OCI-LY7 (cell line): Measurements from ENCODE around the gene RNF40. TPM values are rescaled to one million over a fixed set of nuclear protein-coding genes. Genes with fewer than 3 reads are reported as not detected.

Experiments
- BruUV-seq: library from RNA; stranded (reverse); fragments of 400-500 nt; replicated peaks from 2 replicates; lab custom pipeline; 2021; lab: Mats Ljungman, UMichigan
- CTCF ChIA-PET: fragments of 300-600 bp; sonication (Branson Sonifier 250); formaldehyde crosslinking; loops from one replicate; lab custom pipeline; 2022; ENCODE audit warnings: antibody characterized with exemption; ENCODE audit not compliant: unreplicated experiment; lab: Charles Lee
- POLR2A ChIA-PET: fragments of 300-600 bp; sonication (Branson Sonifier 250); formaldehyde crosslinking; loops from one replicate; lab custom pipeline; 2022; ENCODE audit warnings: antibody characterized with exemption; lab: Charles Lee
- DNase-seq: peaks from one replicate; pipeline ENCODE4 v3.0.0-alpha.2; 2015; ENCODE audit warnings: low spot score
- H2AFZ ChIP-seq: fragments of 200-600 bp; sonication (generic), shearing (Covaris generic); 2 replicates; pipeline ENCODE4 v1.6.1; 2014; ENCODE audit warnings: mild to moderate bottlenecking, antibody characterized with exemption, low read length, moderate library complexity
- H3K27ac ChIP-seq: fragments of 200-600 bp; sonication (generic); 2 replicates; pipeline ENCODE4 v1.5.1; 2014; ENCODE audit warnings: mixed run types, low read depth, mild to moderate bottlenecking, moderate library complexity, low read length, inconsistent platforms; ENCODE audit not compliant: poor library complexity, severe bottlenecking
- H3K36me3 ChIP-seq: fragments of 200-600 bp; sonication (generic); 2 replicates; pipeline ENCODE4 v1.6.1; 2014; ENCODE audit warnings: mild to moderate bottlenecking, antibody characterized with exemption, low read length, moderate library complexity, mixed read lengths; ENCODE audit not compliant: insufficient read depth
- H3K4me1 ChIP-seq: fragments of 200-600 bp; sonication (generic); 2 replicates; pipeline ENCODE4 v1.5.1; 2014; ENCODE audit warnings: mild to moderate bottlenecking, low read length; ENCODE audit not compliant: insufficient read depth, poor library complexity, severe bottlenecking
- H3K4me2 ChIP-seq: fragments of 200-600 bp; sonication (generic); 2 replicates; pipeline ENCODE4 v1.6.1; 2014; ENCODE audit warnings: mild to moderate bottlenecking, low read length
- H3K4me3 ChIP-seq: fragments of 200-600 bp; sonication (generic); 2 replicates; pipeline ENCODE4 v1.5.1; 2014; ENCODE audit warnings: mild to moderate bottlenecking, low read depth, low read length; ENCODE audit not compliant: poor library complexity, severe bottlenecking
- H3K79me2 ChIP-seq: fragments of 200-600 bp; sonication (generic); 2 replicates; pipeline ENCODE4 v1.6.1; 2016; ENCODE audit warnings: low read depth, mild to moderate bottlenecking, low read length, moderate library complexity, mixed read lengths; ENCODE audit not compliant: insufficient read depth
- H3K9me2 ChIP-seq: fragments of 200-600 bp; sonication (generic); 2 replicates; pipeline ENCODE4 v1.6.1; 2016; ENCODE audit warnings: mild to moderate bottlenecking, low read length, mixed read lengths; ENCODE audit not compliant: insufficient read depth
- H3K9me3 ChIP-seq: fragments of 200-600 bp; sonication (generic); 2 replicates; pipeline ENCODE4 v1.6.1; 2014; ENCODE audit warnings: mild to moderate bottlenecking, mixed run types, low read length, mixed read lengths
- H4K20me1 ChIP-seq: fragments of 200-600 bp; sonication (generic); 2 replicates; pipeline ENCODE4 v1.6.1; 2014; ENCODE audit warnings: mild to moderate bottlenecking, antibody characterized with exemption, low read length, moderate library complexity, mixed read lengths; ENCODE audit not compliant: insufficient read depth
- EZH2phosphoT487 ChIP-seq: fragments of 200-600 bp; sonication (generic); IDR thresholded peaks from 2 replicates; pipeline ENCODE4 v1.6.1; 2018; ENCODE audit warnings: low read depth, borderline replicate concordance, mild to moderate bottlenecking, mixed run types, antibody characterized with exemption, low read length, moderate library complexity, mixed read lengths
- intact Hi-C: fragments of 100-400 bp; cut with micrococcal nuclease; formaldehyde crosslinking; loops from one replicate; pipeline ENCODE4 v1.10.0; 2022; ENCODE audit not compliant: unreplicated experiment
- total RNA-seq, 2 experiments: library from RNA; depleted of rRNA in 1 of 2; stranded (reverse); fragments of >200 nt in 1 of 2; shearing (Covaris generic) in 1 of 2; gene quantifications; 2 replicates each; pipeline ENCODE4 v1.2.3, GENCODE V29; 2014 to 2022
- TF ChIP-seq, protein P1 (sequence below): fragments of 200-600 bp; sonication (generic); conservative IDR thresholded peaks from 2 replicates; pipeline ENCODE4 v1.5.1; 2014; ENCODE audit warnings: mild to moderate bottlenecking, antibody characterized with exemption, low read length, moderate library complexity, mixed read lengths

RNF40 gene
- total RNA-seq, 2 experiments from 2014 or later = 70.5 to 108 TPM

DNA sequence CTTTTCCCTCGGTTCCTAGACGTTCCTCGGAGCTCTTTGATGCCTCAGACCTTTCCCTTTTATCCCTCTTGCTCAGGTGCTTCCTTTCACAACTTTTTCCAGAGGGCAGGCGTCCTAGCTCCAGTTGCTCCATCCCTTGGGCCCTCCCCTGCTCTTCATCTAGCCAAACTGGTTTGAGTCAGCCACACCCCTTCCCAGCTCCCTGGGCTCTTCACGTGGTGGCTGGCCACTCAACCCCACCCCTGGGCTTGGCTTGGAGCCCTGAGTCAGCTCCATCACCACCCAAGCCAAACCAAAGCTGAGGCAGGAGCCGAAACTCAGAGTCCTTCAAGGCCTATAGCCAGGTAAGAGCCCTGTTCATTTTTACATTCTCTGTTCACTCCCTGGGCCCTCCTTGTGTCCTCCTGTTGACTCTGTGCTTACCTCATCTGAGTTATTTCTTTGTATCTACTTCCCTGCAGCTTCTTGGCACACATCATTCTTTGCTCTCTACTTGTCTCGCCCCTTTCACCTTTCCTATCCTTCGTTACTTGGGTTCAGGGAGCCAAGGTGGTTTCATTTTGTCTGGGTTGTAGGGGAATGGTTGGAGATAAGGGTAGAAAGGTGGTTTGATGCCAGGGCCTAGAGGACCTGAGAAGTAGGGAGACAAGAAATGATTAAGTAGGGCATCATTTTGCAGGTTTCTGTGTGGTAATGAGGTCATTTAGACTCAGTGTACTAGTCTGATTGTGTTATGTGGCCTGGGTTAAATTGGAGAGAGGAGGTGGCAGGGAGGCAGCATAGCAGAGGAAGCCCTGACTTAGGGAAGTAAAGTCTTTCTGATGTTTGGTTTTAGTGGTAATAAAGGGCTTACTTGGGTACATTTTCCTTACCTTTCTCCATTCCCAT lies 21.5 kb upstream of the RNF40 start:
- CTCF ChIA-PET = interaction anchor here (0.6 kb wide), 1 partner anchor 361 kb away, joined by 3 read pairs; no protein-coding TSS in a partner anchor
- H3K27ac ChIP-seq = no peak overlapping the region

DNA sequence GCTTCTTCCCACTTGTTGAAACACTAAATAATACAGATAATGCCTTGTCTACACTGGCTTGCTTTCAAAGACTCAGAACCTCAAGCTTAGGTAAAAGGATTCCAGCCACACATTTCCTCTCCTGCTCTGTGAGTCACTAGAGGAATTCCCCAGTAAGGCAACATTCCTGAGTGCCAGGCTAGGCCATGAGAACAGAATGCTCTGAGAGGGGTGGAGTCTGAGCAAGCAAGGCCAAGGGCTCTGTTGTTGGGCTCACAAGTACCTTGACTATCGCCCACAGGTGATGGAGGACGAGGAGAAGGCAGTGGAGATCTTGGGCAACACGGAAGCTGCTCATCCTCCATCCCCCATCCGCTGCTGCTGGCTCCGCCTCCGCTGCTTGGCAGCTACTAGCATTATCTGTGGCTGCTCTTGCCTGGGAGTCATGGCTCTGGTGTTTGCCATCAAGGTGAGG lies 20.6 kb upstream of the RNF40 start:
- no peaks in the 10 kb centered on the region for H3K9me3 ChIP-seq
- H3K9me2 ChIP-seq = no peaks in the 10 kb centered on the region
- H2AFZ ChIP-seq = no peak overlapping the region
- peaks cover 81% of the 10 kb centered on the region for H3K36me3 ChIP-seq
- no peak for TF ChIP-seq EZH2phosphoT487
- TF ChIP-seq, protein P1, sequence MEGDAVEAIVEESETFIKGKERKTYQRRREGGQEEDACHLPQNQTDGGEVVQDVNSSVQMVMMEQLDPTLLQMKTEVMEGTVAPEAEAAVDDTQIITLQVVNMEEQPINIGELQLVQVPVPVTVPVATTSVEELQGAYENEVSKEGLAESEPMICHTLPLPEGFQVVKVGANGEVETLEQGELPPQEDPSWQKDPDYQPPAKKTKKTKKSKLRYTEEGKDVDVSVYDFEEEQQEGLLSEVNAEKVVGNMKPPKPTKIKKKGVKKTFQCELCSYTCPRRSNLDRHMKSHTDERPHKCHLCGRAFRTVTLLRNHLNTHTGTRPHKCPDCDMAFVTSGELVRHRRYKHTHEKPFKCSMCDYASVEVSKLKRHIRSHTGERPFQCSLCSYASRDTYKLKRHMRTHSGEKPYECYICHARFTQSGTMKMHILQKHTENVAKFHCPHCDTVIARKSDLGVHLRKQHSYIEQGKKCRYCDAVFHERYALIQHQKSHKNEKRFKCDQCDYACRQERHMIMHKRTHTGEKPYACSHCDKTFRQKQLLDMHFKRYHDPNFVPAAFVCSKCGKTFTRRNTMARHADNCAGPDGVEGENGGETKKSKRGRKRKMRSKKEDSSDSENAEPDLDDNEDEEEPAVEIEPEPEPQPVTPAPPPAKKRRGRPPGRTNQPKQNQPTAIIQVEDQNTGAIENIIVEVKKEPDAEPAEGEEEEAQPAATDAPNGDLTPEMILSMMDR = no peak
- no TSS peak for BruUV-seq
- no peaks in the 10 kb centered on the region for H4K20me1 ChIP-seq
- no peak for DNase-seq
- H3K79me2 ChIP-seq = no peaks in the 10 kb centered on the region
- POLR2A ChIA-PET = interaction anchor here (0.6 kb wide), 1 partner anchor 702 kb away, joined by 6 read pairs; no protein-coding TSS in a partner anchor
- CTCF ChIA-PET = no interaction called here
- intact Hi-C loops = no loop called here
- no peaks in the 10 kb centered on the region for H3K4me1 ChIP-seq
- no peak overlapping the region for H3K4me2 ChIP-seq
- H3K4me3 ChIP-seq = no peak overlapping the region
- no peak overlapping the region for H3K27ac ChIP-seq

More for the DNA sequence above, 21.5 kb upstream of the RNF40 start:
- no peaks in the 10 kb centered on the region for H3K79me2 ChIP-seq
- no peaks in the 10 kb centered on the region for H3K9me2 ChIP-seq
- intact Hi-C loops = no loop called here
- no peaks in the 10 kb centered on the region for H4K20me1 ChIP-seq
- TF ChIP-seq, protein P1 = no peak
- no peak for TF ChIP-seq EZH2phosphoT487
- no peaks in the 10 kb centered on the region for H3K9me3 ChIP-seq
- peaks cover 90% of the 10 kb centered on the region for H3K36me3 ChIP-seq
- POLR2A ChIA-PET = interaction anchor here (0.6 kb wide), 1 partner anchor 703 kb away, joined by 6 read pairs; no protein-coding TSS in a partner anchor
- no peak overlapping the region for H2AFZ ChIP-seq
- DNase-seq = no peak
- no peak overlapping the region for H3K4me3 ChIP-seq
- BruUV-seq = no TSS peak
- no peak overlapping the region for H3K4me2 ChIP-seq
- no peaks in the 10 kb centered on the region for H3K4me1 ChIP-seq
